ENCODE data around the gene C1QTNF7.

Gene C1QTNF7, protein sequence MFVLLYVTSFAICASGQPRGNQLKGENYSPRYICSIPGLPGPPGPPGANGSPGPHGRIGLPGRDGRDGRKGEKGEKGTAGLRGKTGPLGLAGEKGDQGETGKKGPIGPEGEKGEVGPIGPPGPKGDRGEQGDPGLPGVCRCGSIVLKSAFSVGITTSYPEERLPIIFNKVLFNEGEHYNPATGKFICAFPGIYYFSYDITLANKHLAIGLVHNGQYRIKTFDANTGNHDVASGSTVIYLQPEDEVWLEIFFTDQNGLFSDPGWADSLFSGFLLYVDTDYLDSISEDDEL

GRCh38 chr4:15427701-15428100 lies at the start of gene C1QTNF7:
TSS of gene C1QTNF7 (plus strand) at chr4:15428033. CDS start at chr4:15435744, 7,711 bp downstream.
- no peak for DNase-seq

GRCh38 chr4:15378062-15378461 lies 49.8 kb upstream of the C1QTNF7 start:
- no peak for DNase-seq

DNA sequence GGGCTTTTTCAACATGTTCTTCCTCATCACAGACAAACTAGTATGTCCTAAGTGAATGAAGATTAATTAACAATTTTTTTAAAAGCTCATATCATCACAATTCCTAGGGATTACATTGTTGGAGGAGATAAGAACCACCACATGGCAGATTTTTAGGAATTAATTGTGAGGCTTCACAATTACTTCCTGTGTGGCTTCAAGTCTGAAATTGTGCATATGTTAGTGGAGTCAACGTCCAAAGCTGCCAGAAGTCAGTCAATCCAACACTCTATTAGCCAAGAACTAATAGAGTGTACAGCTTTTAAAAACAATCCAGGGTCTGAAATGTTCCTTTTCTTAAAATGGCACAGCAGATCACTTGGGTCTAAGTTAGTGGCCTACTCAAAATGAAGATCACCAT lies 49.3 kb upstream of the C1QTNF7 start:
- DNase-seq, result no peak

GRCh38 chr4:15381806-15382338 lies 46.0 kb upstream of the C1QTNF7 start:
- no peak for DNase-seq

DNA sequence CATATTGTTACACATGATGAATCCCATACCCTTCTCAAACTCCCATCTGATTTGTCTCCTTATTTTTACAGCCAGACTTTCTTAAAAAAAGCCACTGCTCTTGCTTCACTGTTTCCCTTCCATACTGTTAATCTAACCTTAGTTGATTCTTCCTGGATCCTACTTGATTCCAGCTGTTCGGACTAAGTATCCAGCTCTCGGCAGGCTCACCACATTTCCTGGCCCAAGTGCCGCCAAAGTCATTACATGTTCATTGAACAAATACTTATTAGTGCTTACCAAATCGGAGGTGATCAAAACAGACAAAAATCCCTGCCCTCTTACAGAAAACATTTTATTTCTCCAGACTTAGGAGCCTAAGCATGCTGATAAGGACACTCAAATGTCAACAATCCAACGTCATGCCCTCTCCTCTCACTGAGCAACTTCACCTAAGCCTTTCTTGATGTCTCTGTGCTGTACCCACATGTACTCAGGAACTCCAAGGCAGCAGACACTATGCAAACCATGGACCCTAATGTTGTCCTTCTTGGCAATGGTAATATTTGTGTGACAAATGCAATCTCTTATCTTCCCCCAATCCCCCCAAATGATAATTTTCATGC lies 45.1 kb upstream of the C1QTNF7 start:
- DNase-seq, result no peak

DNA sequence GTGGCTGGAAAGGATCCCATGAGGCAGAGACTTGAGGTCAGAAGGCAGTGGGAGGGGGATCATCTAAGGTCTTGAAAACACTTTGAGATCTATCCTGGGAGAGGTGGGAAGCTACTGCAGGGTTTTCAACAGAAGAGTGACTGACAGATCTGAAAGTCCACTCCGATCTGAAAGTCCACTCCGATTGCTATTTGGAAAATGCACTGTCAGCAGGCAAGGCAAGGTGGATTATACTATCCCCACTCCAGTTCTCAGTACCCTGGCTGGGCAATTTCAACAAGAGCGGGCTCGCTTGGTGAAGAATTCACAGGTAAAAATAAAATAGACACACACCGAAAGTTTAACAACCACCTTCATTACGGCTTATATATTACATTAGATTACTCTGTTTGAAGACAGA lies 42.3 kb upstream of the C1QTNF7 start:
- DNase-seq, result no peak

GRCh38 chr4:15385928-15386327 lies 41.9 kb upstream of the C1QTNF7 start:
- no peak for DNase-seq

- DNase-seq, result no peak
Observed at GRCh38 chr4:15390494-15390893, 37.3 kb upstream of the C1QTNF7 start.

- DNase-seq, result no peak
Observed at GRCh38 chr4:15392053-15392805, 35.6 kb upstream of the C1QTNF7 start.

GRCh38 chr4:15395311-15395710 lies 32.5 kb upstream of the C1QTNF7 start:
- DNase-seq, result no peak

DNA sequence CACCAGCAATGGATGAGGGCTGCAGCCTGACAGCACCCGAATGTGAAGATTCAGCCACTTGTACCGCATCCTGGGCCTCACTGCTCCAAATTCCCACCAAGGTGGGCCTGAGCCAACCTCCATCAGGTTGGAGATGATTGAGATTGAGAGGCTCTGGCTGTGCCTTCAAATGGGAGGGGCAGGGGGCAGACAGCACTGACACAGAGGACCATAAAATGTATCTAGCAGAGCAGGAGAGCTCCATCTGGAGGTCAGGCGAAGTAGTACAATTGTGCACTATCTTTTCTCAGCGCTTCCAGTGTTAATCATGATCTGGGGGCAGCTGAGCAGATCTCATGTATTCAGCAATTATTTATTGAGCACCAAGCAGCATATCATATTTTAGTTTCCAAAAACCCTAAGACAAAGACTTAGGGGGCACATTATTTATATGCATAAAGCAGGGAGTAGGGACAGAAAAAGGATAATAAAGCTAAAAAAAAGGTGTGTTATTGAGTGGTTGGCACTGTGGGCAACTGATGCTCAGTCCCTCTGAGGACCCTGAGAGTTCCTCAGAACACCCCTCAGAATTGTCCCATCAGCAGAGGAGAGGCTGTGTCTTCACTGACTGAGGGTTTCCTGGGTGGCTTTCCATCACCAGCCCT lies 31.6 kb upstream of the C1QTNF7 start:
- DNase-seq, result peak; percentile 35 to 36

- no peak for DNase-seq
Observed at GRCh38 chr4:15398001-15398400, 29.8 kb upstream of the C1QTNF7 start.

- DNase-seq, result no peak
Observed at GRCh38 chr4:15398732-15399131, 29.1 kb upstream of the C1QTNF7 start.

DNA sequence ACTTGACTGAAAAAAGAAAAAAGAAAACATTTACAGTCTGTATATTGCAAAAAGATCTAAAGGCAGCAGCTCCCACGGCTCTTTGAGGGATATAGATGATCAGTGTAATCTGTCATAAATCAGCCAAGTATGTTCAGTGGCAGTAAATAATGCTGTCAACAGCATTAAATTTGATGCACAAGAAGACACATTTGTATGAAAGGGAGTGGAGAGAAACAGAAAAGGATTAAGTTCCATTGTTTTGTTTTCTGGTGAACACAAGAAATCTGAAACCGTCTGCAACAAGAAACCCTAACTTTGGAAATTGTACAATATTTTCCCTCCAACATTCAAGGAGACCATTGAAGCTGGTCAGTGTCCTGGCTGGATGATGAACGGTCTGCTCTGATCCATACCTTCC lies 27.6 kb upstream of the C1QTNF7 start:
- DNase-seq, result no peak

GRCh38 chr4:15400981-15401671 lies 26.7 kb upstream of the C1QTNF7 start:
- peak; percentile 7 to 15 for DNase-seq

DNA sequence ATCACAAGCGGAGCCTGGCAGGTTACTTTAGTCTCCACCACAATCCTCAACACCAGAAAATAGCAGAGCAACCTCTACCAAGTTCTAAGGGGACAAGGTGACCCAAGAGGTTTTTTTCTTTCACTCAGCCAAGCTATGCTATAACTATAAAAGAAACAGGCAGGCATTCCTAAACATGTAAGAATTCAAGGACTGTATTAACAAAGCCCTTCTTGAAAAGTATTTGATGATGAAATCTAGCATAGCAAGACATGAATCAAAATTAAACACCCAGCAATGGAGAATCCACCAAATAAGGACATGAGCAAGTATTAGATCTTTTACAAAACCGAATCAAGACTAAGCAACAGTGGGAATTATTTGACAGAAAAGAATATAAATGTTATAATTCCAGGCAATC lies 25.7 kb upstream of the C1QTNF7 start:
- DNase-seq, result no peak

- no peak for DNase-seq
Observed at GRCh38 chr4:15402974-15403373, 24.9 kb upstream of the C1QTNF7 start.

- DNase-seq, result no peak
Observed at GRCh38 chr4:15405018-15405417, 22.8 kb upstream of the C1QTNF7 start.

DNA sequence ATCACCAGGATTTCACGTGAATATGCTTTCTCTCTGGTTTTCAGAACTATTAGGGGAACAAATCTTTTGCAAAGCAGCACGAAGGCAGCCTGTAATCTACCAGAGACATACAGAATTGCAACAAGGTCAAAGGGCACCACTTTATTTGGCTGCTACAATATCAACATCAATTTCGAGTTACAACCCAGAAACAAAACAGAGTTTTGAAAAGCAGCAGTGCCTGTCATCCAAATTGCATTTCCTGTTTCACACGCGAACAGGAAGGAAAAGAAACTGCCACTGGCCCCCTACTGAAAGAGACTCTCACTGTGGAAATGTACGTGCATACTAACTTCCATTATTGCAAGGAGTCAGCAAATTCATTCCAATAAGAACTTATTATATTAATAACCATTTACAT lies 17.1 kb upstream of the C1QTNF7 start:
- DNase-seq, result no peak

DNA sequence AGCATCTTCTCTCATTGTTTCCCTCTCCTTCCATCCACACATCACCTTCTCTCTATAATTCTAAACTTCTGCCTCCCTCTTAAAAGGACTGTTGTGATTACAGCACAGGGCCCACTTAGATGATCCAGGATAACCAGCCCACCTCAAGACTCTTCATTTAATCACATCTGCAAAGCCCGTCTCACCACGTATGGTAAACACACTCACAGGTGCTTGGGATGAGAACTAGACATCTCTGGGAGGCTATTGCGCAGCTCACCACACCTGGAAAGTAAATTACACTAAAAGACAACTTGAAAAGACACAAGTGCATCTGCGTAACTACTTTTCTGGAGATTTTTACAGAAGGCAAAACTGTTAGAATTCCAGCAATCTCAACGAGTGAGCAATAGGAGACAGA lies 15.4 kb upstream of the C1QTNF7 start:
- no peak for DNase-seq

GRCh38 chr4:15413010-15413622 lies 14.7 kb upstream of the C1QTNF7 start:
- DNase-seq, result no peak

DNA sequence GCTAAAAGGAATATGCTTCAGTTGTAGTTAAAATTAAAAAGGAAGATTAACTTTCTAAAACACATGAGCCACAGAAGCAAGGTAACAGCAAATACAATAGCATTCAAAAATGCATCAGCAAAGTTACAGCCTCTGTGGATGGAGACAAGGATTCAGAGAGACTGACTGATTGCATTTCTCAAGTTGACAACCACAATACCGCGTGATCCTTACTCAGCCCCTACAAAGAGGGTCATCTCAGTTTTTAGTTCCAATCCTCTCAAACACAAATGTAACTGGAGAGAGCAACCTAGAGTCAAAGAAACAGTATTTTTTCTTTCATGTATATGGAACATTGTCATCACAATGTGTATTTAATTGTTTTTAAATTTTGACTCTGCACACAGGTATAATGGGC lies 14.2 kb upstream of the C1QTNF7 start:
- no peak for DNase-seq

All from stimulated activated CD4-positive, alpha-beta T cell treated with anti-CD3 and anti-CD28 coated beads, Interleukin-4, amount 100 ng/mL, for 4 hours (primary cell).